Hepatocyte (in vitro differentiated cells): ENCODE results near the gene PROCR. TPM values are rescaled to one million over a fixed set of nuclear protein-coding genes. Genes with fewer than 3 reads are reported as not detected.
"Not testable (repeated sequence)": the region's sequence is repeated elsewhere in the genome, so short reads cannot be mapped to it uniquely, and the experiment has no call there.

Source experiments
- DNase-seq: peaks from one replicate; pipeline ENCODE4 v3.0.0-alpha.2; 2016; ENCODE audit warnings: low spot score
- H2AFZ ChIP-seq: fragments of 200-600 bp; sonication (generic); 2 replicates; pipeline ENCODE4 v1.6.0; 2016; ENCODE audit warnings: antibody characterized with exemption, mild to moderate bottlenecking
- H3K27ac ChIP-seq: fragments of 200-600 bp; sonication (generic); 2 replicates; pipeline ENCODE4 v1.5.1; 2016; ENCODE audit warnings: mild to moderate bottlenecking
- H3K27me3 ChIP-seq: fragments of 200-600 bp; sonication (generic); 2 replicates; pipeline ENCODE4 v1.6.1; 2016
- H3K36me3 ChIP-seq: fragments of 200-600 bp; sonication (generic); replicated peaks from 2 replicates; pipeline ENCODE4 v1.5.1; 2016; ENCODE audit warnings: low read depth; ENCODE audit not compliant: insufficient read depth
- H3K4me1 ChIP-seq: fragments of 200-600 bp; sonication (generic); 2 replicates; pipeline ENCODE4 v1.5.1; 2016; ENCODE audit warnings: mild to moderate bottlenecking, moderate library complexity; ENCODE audit not compliant: insufficient read depth
- H3K4me2 ChIP-seq: fragments of 200-600 bp; sonication (generic); 2 replicates; pipeline ENCODE4 v1.6.0; 2016
- H3K4me3 ChIP-seq: fragments of 200-600 bp; sonication (generic); 2 replicates; pipeline ENCODE4 v1.5.1; 2016; ENCODE audit warnings: mild to moderate bottlenecking
- H3K79me2 ChIP-seq: fragments of 200-600 bp; sonication (generic); 2 replicates; pipeline ENCODE4 v1.6.0; 2017; ENCODE audit warnings: mild to moderate bottlenecking
- H3K9me2 ChIP-seq: fragments of 200-600 bp; sonication (generic); replicated peaks from 2 replicates; pipeline ENCODE4 v1.6.0; 2017; ENCODE audit warnings: mild to moderate bottlenecking; ENCODE audit not compliant: insufficient read depth
- H3K9me3 ChIP-seq: fragments of 200-600 bp; sonication (generic); 2 replicates; pipeline ENCODE4 v1.5.1; 2016; ENCODE audit warnings: low read depth, mild to moderate bottlenecking
- H4K20me1 ChIP-seq: fragments of 200-600 bp; sonication (generic); 2 replicates; pipeline ENCODE4 v1.6.0; 2016; ENCODE audit warnings: mild to moderate bottlenecking; ENCODE audit not compliant: insufficient read depth, poor library complexity, severe bottlenecking
- EZH2 ChIP-seq: fragments of 200-600 bp; sonication (generic); IDR thresholded peaks from 2 replicates; pipeline ENCODE4 v1.6.1; 2016; ENCODE audit warnings: antibody characterized with exemption, mild to moderate bottlenecking, borderline replicate concordance
- EZH2phosphoT487 ChIP-seq: fragments of 200-600 bp; sonication (generic); IDR thresholded peaks from one replicate; pipeline ENCODE4 v1.6.1; 2018; ENCODE audit warnings: antibody characterized with exemption, mild to moderate bottlenecking, low read depth, moderate library complexity; ENCODE audit not compliant: unreplicated experiment, severe bottlenecking
- whole genome bisulfite sequencing: methylation state at CpG from one replicate; pipeline ENCODE4 v1.1.6; 2016; ENCODE audit warnings: low lambda C conversion rate; ENCODE audit errors: missing lambda C conversion rate; 5-methylcytosine and 5-hydroxymethylcytosine counted together
- polyA plus RNA-seq: library from polyadenylated mRNA; unstranded; fragments of >200 nt; fragmentation: Nextera tagmentation; extraction: Ambion mirVana; gene quantifications from 2 replicates; pipeline ENCODE4 v1.2.1, GENCODE V29; 2016
- total RNA-seq: library from RNA; depleted of rRNA; stranded (reverse); fragments of >200 nt; gene quantifications from 2 replicates; pipeline ENCODE4 v1.2.3, GENCODE V29; 2014
- TF ChIP-seq, protein P1 (sequence below): fragments of 200-600 bp; sonication (generic); IDR thresholded peaks from 2 replicates; pipeline ENCODE4 v1.5.1; 2016; ENCODE audit warnings: antibody characterized with exemption, mild to moderate bottlenecking; ENCODE audit not compliant: poor library complexity

PROCR gene
- total and polyA plus RNA-seq, 2 experiments from 2014 or later: 7.7 to 14.1 TPM

DNA sequence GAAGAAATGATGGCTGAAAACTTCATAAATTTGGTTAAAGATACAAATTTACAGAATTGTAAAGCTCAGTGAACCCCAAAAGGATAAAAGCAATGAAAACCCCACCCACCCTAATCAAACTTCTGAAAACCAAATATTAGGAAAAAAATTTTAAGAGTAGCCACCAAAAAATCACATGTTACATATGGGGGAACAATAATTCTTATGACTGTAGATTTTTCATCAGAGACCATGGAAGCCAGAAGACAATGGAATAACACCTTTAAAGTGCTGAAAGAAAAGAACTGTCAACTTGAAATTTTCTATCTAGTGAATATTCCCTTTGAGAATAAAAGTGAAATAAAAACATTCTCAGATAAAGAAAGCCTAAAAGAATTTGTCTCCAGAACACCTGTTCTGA lies 24.4 kb downstream of the PROCR start:
- H3K27ac ChIP-seq: no peak overlapping the region
- H3K9me2 ChIP-seq: no peaks in the 10 kb centered on the region
- peaks cover 18% of the 10 kb centered on the region for H3K4me1 ChIP-seq
- DNase-seq: no peak
- no peak overlapping the region for H3K4me3 ChIP-seq
- H3K27me3 ChIP-seq: no peaks in the 10 kb centered on the region
- H3K36me3 ChIP-seq: no peaks in the 10 kb centered on the region
- no peak overlapping the region for H3K4me2 ChIP-seq
- no peak overlapping the region for H2AFZ ChIP-seq
- no peaks in the 10 kb centered on the region for H3K79me2 ChIP-seq
- H3K9me3 ChIP-seq: peaks cover 5% of the 10 kb centered on the region
- TF ChIP-seq EZH2: no peak
- TF ChIP-seq EZH2phosphoT487: no peak
- TF ChIP-seq, protein P1, sequence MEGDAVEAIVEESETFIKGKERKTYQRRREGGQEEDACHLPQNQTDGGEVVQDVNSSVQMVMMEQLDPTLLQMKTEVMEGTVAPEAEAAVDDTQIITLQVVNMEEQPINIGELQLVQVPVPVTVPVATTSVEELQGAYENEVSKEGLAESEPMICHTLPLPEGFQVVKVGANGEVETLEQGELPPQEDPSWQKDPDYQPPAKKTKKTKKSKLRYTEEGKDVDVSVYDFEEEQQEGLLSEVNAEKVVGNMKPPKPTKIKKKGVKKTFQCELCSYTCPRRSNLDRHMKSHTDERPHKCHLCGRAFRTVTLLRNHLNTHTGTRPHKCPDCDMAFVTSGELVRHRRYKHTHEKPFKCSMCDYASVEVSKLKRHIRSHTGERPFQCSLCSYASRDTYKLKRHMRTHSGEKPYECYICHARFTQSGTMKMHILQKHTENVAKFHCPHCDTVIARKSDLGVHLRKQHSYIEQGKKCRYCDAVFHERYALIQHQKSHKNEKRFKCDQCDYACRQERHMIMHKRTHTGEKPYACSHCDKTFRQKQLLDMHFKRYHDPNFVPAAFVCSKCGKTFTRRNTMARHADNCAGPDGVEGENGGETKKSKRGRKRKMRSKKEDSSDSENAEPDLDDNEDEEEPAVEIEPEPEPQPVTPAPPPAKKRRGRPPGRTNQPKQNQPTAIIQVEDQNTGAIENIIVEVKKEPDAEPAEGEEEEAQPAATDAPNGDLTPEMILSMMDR: no peak
- H4K20me1 ChIP-seq: no peaks in the 10 kb centered on the region

DNA sequence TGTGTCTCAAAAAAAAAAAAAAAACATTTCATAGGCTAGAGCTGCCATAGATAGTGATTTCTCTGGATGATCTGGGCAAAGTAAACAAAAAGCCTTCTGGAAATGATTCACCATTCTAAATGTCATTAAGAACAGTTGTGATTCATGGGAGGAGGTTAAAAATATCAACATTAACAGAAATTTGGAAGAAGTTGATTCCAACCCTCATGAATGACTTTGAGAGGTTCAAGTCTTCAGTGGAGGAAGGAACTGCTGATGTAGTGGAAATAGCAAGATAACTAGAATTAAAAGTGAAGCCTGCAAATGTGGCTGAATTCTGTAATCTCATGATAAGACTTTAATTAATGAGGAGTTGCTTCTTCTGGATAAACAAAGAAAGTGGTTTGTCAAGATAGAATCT lies 27.9 kb downstream of the PROCR start:
- H3K27me3 ChIP-seq: no peaks in the 10 kb centered on the region
- no peaks in the 10 kb centered on the region for H3K36me3 ChIP-seq
- no peaks in the 10 kb centered on the region for H3K79me2 ChIP-seq
- DNase-seq: no peak
- H2AFZ ChIP-seq: no peak overlapping the region
- H3K9me2 ChIP-seq: no peaks in the 10 kb centered on the region
- H4K20me1 ChIP-seq: no peaks in the 10 kb centered on the region
- no peak for TF ChIP-seq EZH2
- TF ChIP-seq, protein P1: no peak
- no peak for TF ChIP-seq EZH2phosphoT487
- no peak overlapping the region for H3K27ac ChIP-seq
- peaks cover 10% of the 10 kb centered on the region for H3K9me3 ChIP-seq
- H3K4me1 ChIP-seq: no peaks in the 10 kb centered on the region
- no peak overlapping the region for H3K4me2 ChIP-seq
- no peak overlapping the region for H3K4me3 ChIP-seq

DNA sequence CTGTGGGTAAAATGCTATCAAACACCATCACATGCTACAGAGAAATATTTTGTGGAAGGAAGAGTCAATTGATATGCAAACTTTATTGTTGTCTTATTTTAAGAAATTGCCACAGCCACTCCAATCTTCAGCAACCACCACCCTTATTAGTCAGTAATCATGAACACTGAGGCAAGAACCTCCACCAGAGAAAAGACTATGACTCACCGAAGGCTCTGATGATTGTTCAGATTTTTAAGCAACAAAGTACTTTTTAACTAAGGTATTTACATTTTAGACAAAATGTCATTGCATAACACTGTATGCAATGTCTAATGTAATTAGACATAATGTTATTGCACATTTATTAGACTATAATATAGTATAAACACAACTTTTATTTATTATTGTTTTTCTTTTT lies 28.4 kb downstream of the PROCR start:
- 83% methylated on average over 1 of the region's 1 CpG for WGBS
- H3K9me3 ChIP-seq: peaks cover 10% of the 10 kb centered on the region
- no peak for DNase-seq

DNA sequence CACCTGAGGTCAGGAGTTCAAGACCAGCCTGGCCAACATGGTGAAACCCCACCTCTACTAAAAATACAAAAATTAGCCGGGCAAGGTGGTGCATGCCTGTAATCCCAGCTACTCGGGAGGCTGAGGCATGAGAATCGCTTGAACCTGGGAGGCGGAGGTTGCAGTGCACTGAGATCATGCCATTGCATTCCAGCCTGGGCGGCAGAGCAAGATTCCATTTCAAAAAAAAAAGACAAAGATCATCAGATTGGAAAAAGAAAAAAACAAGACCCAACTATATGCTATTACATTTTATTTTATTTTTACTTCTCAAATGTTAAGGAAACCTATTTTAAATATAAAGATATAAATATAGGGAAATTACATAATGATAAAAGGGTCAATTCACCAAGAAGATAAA lies 29.6 kb downstream of the PROCR start:
- H3K27me3 ChIP-seq, H3K9me3 ChIP-seq, H3K27ac ChIP-seq, H3K36me3 ChIP-seq, H3K4me2 ChIP-seq, H3K4me1 ChIP-seq, H2AFZ ChIP-seq, H3K4me3 ChIP-seq, H3K79me2 ChIP-seq, H3K9me2 ChIP-seq, H4K20me1 ChIP-seq, DNase-seq: not testable (repeated sequence)
- 93% methylated on average over 5 of the region's 5 CpGs for WGBS

More for the DNA sequence above, 28.4 kb downstream of the PROCR start:
- Histone ChIP-seq H2AFZ (no peak overlapping the region), H3K36me3 (no peaks in the 10 kb centered on the region), H3K4me3 (no peak overlapping the region), H3K4me1 (no peaks in the 10 kb centered on the region), H3K27ac (no peak overlapping the region), H4K20me1 (no peaks in the 10 kb centered on the region), H3K9me2 (no peaks in the 10 kb centered on the region), H3K4me2 (no peak overlapping the region), H3K79me2 (no peaks in the 10 kb centered on the region), H3K27me3 (no peaks in the 10 kb centered on the region)
- TF ChIP-seq EZH2: no peak
- TF ChIP-seq, protein P1: no peak
- no peak for TF ChIP-seq EZH2phosphoT487
